Measurements from ENCODE around the gene RNF220.

GRCh38 chr1:44537956-44538355 is 132.9 kb downstream of the RNF220 start:
- TF ChIP-seq CTCF (IDR thresholded peaks at IDR 0.05) = no peak
- TF ChIP-seq POLR2A (IDR thresholded peaks at IDR 0.05) = no peak
